Ishikawa (cell line): ENCODE measurements around the gene PLEKHH1.

Experiments
- CEBPB ChIP-seq: IDR thresholded peaks from 2 replicates; pipeline ENCODE4 v1.6.1; 2012
- CREB1 ChIP-seq: IDR thresholded peaks from 2 replicates; pipeline ENCODE4 v1.6.1; 2012; ENCODE audit warnings: low read depth
- EGR1 ChIP-seq: IDR thresholded peaks from 2 replicates; pipeline ENCODE4 v1.6.1; 2012
- EP300 ChIP-seq: IDR thresholded peaks from 2 replicates; pipeline ENCODE4 v1.6.1; 2012; ENCODE audit warnings: borderline replicate concordance
- FOXM1 ChIP-seq: IDR thresholded peaks from 2 replicates; pipeline ENCODE4 v1.6.1; 2012; ENCODE audit warnings: low read depth, borderline replicate concordance
- NFIC ChIP-seq: IDR thresholded peaks from 2 replicates; pipeline ENCODE4 v1.6.1; 2012
- RAD21 ChIP-seq: IDR thresholded peaks from 2 replicates; pipeline ENCODE4 v1.6.1; 2012; ENCODE audit warnings: low read depth
- REST ChIP-seq: IDR thresholded peaks from 2 replicates; pipeline ENCODE4 v1.6.1; 2012; ENCODE audit warnings: low read depth, mild to moderate bottlenecking
- TAF1 ChIP-seq: IDR thresholded peaks from 2 replicates; pipeline ENCODE4 v1.6.1; 2012; ENCODE audit warnings: low read depth, mild to moderate bottlenecking
- TCF12 ChIP-seq: IDR thresholded peaks from 2 replicates; pipeline ENCODE4 v1.6.1; 2012; ENCODE audit warnings: low read depth
- TEAD4 ChIP-seq: IDR thresholded peaks from 2 replicates; pipeline ENCODE4 v1.6.1; 2012
- USF1 ChIP-seq: IDR thresholded peaks from 2 replicates; pipeline ENCODE4 v1.6.1; 2012
- YY1 ChIP-seq: IDR thresholded peaks from 2 replicates; pipeline ENCODE4 v1.6.1; 2012; ENCODE audit warnings: low read depth
- ZBTB7A ChIP-seq: IDR thresholded peaks from 2 replicates; pipeline ENCODE4 v1.6.1; 2012; ENCODE audit warnings: low read depth
- TF ChIP-seq, protein P1 (sequence below): IDR thresholded peaks from 2 replicates; pipeline ENCODE4 v1.6.1; 2012

The PLEKHH1 gene

GRCh38 chr14:67532998-67533753 is at the start of gene PLEKHH1:
PLEKHH1 (plus strand) TSS chr14:67533290; CDS start chr14:67541868, 8,578 bp downstream.
- 0 out of 2 replicates have a peak, but pooled peaks have one; percentile 7 for TF ChIP-seq USF1
- TF ChIP-seq YY1 = no peak; the same call in 1 of the 2 replicates
- no peak for TF ChIP-seq RAD21
- no peak for TF ChIP-seq CEBPB
- no peak for TF ChIP-seq FOXM1
- TF ChIP-seq TCF12 = peak; percentile 46; the same call in 1 of the 2 replicates
- no peak for TF ChIP-seq TEAD4
- no peak for TF ChIP-seq EGR1
- no peak; the same call in 1 of the 2 replicates for TF ChIP-seq TAF1
- TF ChIP-seq REST = no peak
- TF ChIP-seq NFIC = peak; percentile 24; the same call in 1 of the 2 replicates
- TF ChIP-seq ZBTB7A = no peak; the same call in 1 of the 2 replicates
- TF ChIP-seq, protein P1, sequence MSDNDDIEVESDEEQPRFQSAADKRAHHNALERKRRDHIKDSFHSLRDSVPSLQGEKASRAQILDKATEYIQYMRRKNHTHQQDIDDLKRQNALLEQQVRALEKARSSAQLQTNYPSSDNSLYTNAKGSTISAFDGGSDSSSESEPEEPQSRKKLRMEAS = peak; percentile 40; the same call in 1 of the 2 replicates
- peak; percentile 39; the same call in 1 of the 2 replicates for TF ChIP-seq CREB1
- peak; percentile 41; the same call in 1 of the 2 replicates for TF ChIP-seq EP300

GRCh38 chr14:67483579-67484285 is 49.4 kb upstream of the PLEKHH1 start:
- no peak for TF ChIP-seq ZBTB7A
- no peak for TF ChIP-seq TCF12
- TF ChIP-seq TAF1 = no peak
- TF ChIP-seq CREB1 = no peak

DNA sequence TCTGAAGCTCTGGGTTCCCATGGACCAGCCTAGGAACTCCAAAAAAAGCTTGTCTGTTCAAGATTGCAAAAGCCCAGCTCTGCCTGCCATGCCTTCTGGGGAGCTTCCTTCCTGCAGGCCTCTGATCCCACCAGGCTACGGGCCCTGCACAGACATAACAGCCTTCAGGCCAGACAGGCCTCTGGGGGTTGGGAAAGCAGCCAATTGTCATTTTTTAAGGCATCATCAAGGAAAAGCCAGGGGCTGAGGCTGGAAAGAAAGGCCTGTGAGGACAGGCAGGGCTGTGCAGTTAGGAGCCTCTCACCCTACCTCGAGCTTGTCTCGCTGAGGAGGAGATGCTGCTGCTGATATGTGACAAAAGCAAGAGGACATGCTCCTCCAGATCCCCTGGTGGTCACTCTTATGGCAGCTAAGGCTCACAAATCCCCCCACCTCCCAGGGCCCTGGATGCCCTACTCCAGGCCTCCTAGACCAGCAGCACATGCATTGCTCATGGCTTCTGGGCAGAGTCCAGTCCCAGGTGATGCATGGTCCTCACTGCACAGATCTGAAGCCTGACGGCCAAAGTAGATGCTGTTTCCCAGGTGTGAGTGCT is 47.5 kb upstream of the PLEKHH1 start:
- TF ChIP-seq CREB1 (no peak), YY1 (no peak), EGR1 (no peak), TAF1 (no peak), ZBTB7A (no peak), FOXM1 (no peak), NFIC (no peak), TEAD4 (no peak), RAD21 (no peak), CEBPB (no peak), EP300 (no peak), TCF12 (no peak), USF1 (no peak), REST (no peak)
- TF ChIP-seq, protein P1 = no peak

DNA sequence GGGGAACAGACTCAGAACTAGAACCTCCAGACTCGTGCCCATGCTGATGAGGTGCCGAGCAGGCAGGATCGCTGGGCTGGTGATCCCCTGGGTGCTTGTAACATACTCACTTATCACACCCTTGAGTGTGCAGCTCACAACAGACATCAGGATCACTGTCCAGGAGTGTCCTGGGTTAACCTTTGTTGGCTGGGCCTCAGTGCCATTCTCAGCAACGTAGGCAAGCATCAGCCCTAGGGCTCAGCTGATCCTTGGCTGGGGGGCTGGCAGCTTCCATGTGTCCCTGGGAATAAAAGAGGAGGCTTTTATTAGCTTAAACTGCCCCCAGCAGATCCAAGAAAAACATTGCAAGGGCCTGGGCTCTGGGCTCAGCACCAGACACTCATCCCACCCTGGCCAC is 46.2 kb upstream of the PLEKHH1 start:
- no peak for TF ChIP-seq CEBPB
- TF ChIP-seq, protein P1 = no peak
- TF ChIP-seq NFIC = no peak
- no peak for TF ChIP-seq EGR1
- TF ChIP-seq YY1 = no peak
- no peak for TF ChIP-seq REST
- no peak for TF ChIP-seq TCF12
- no peak for TF ChIP-seq ZBTB7A
